Measurements from ENCODE around the gene KIRREL3.

The KIRREL3 gene

GRCh38 chr11:126528075-126528474, 472.5 kb downstream of the KIRREL3 start:
- FAIRE-seq (no peak), DNase-seq (ENCODE audit: insufficient read length, low spot score) (no peak)
- no peak for TF ChIP-seq POLR2A (IDR thresholded peaks at IDR 0.05; ENCODE audit: low read depth, low read length)

DNA sequence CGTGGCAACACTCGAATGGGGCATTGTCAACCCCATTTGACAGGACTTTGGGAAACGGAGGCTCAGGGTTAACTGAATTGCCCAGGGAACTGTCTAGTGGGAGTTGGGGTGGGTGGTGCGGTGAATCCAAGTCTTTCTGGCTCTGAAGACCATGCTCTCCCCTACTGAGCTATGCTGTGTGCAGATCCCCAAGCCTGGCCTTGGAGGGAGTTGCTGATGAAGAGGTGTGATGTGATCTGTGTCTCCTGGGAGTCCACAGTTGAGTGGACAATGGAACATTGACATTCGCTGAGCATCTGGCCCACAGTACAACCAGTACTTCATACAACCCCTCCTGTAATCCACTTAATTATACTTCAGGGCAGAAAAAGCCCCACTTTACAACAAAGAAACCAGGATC, 472.9 kb downstream of the KIRREL3 start:
- no peak for TF ChIP-seq POLR2A (IDR thresholded peaks at IDR 0.05; ENCODE audit: low read depth, low read length)
- no peak for DNase-seq (ENCODE audit: insufficient read length, low spot score)
- FAIRE-seq: no peak

- no peak for DNase-seq (ENCODE audit: insufficient read length, low spot score)
- no peak for TF ChIP-seq POLR2A (IDR thresholded peaks at IDR 0.05; ENCODE audit: low read depth, low read length)
- FAIRE-seq: no peak
Measured at GRCh38 chr11:126526471-126526870, 474.1 kb downstream of the KIRREL3 start.

- no peak for TF ChIP-seq POLR2A (IDR thresholded peaks at IDR 0.05; ENCODE audit: low read depth, low read length)
- FAIRE-seq: no peak
Measured at GRCh38 chr11:126525702-126526101, 474.9 kb downstream of the KIRREL3 start.

GRCh38 chr11:126525216-126525615, 475.4 kb downstream of the KIRREL3 start:
- no peak for DNase-seq (ENCODE audit: insufficient read length, low spot score)
- FAIRE-seq: no peak
- no peak for TF ChIP-seq POLR2A (IDR thresholded peaks at IDR 0.05; ENCODE audit: low read depth, low read length)

More at GRCh38 chr11:126525702-126526101, 474.9 kb downstream of the KIRREL3 start:
- DNase-seq (ENCODE audit: insufficient read length, low spot score): no peak

GRCh38 chr11:126523441-126524205, 476.9 kb downstream of the KIRREL3 start:
- FAIRE-seq (no peak), DNase-seq (ENCODE audit: insufficient read length, low spot score) (no peak)
- no peak for TF ChIP-seq POLR2A (IDR thresholded peaks at IDR 0.05; ENCODE audit: low read depth, low read length)

DNA sequence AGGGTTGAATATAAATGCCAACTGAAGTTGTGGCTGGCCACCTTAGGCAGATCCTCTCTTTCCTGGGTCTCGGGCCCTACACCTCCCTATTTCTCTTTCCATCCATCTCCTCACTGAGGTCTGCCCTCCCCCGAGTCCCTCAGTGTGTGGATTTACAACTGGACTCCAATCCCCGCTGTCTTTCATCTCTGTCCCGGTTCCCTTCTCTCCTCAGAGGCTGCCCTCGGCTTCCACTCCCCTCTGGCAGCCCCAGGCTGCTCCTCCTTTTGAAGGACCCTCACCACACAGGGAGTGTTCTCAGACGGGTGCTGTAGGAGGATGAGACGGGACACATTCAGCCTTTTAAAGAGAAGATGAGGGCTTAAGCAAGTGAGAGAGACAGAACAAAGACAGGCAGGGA, 478.0 kb downstream of the KIRREL3 start:
- no peak for DNase-seq (ENCODE audit: insufficient read length, low spot score)
- TF ChIP-seq POLR2A (IDR thresholded peaks at IDR 0.05; ENCODE audit: low read depth, low read length): no peak
- FAIRE-seq: no peak

GRCh38 chr11:126522152-126522551, 478.4 kb downstream of the KIRREL3 start:
- DNase-seq (ENCODE audit: insufficient read length, low spot score): no peak
- no peak for FAIRE-seq
- TF ChIP-seq POLR2A (IDR thresholded peaks at IDR 0.05; ENCODE audit: low read depth, low read length): no peak

GRCh38 chr11:126521196-126521595, 479.4 kb downstream of the KIRREL3 start:
- no peak for FAIRE-seq
- no peak for DNase-seq (ENCODE audit: insufficient read length, low spot score)
- no peak for TF ChIP-seq POLR2A (IDR thresholded peaks at IDR 0.05; ENCODE audit: low read depth, low read length)

GRCh38 chr11:126519764-126520734, 480.5 kb downstream of the KIRREL3 start:
- DNase-seq (ENCODE audit: insufficient read length, low spot score) (no peak), FAIRE-seq (no peak)
- no peak for TF ChIP-seq POLR2A (IDR thresholded peaks at IDR 0.05; ENCODE audit: low read depth, low read length)

DNA sequence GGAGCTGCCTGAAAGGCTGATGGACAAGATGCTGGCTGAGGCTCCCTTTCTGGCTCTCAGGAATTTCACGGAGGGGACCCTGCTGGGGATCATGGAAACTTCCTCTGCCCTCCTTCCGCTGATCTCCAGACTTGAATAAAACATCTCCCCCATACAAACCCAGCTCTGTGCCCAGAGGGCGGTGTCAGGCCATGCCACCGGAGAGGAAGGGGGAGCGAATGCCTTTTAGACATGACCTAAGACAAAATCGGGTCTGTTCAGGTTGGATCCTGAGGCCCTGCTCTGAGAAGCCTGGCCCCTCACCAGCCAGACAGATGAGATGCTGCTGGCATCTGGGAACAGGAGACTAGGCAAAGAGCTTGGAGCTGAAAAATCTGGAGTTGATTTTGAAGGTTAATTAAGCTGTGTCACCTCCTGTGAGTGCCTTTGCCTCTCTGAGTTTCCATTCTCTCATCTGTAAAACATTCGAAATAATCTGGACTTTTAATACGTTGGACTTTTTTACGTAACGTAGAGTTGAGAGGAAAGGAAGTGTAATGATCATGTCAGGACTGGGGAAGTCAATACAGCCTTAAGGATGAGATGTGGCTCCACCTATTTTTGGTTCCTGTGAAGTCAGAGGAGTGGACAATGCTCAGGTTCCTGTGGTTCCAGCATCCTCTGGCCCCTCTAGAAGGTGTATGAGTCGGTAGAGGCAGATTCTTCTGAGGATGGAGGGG, 481.4 kb downstream of the KIRREL3 start:
- no peak for DNase-seq (ENCODE audit: insufficient read length, low spot score)
- no peak for FAIRE-seq
- no peak for TF ChIP-seq POLR2A (IDR thresholded peaks at IDR 0.05; ENCODE audit: low read depth, low read length)

DNA sequence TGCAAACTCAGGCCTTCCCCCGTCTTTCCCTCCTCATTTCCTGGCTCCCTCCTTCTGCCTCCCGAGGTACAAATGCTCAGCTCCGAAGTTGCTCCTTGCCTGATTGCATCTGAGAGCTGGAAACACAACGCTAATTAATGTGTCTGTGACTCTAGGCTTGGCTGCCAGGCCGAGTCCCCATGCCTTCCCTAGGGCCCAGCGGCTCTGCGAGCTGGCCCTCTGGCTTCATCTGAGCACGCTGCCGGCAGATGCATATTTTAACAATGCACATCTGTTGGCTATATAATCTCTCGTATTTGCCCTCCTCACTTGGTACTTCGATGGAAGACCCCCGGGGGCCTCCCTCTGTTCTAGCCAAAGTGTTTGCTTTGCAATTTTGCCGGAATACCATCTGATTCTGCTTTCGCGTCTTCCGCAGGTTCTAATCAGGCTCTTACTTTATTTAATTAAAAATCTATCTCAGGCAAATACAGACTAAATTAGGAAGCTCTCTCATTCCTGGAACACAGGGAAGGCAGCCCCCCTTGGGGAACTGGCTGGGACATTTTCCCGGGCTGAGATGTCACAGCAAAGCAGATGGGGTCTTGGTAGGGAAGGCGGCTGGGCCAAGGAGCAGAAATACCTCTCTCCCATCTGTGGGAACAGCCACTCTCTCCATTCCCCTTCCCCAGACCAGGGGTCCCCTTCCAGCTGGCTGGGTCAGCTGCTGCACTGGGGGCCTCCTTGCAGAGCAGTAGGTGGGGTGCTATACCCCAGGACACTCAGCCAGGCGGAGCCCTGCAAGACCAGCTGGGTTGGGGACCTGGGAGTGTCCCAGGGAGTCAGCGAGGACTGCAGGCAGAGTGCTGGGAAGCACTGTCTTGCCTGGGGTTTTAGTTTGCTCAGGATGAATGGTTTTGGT, 482.2 kb downstream of the KIRREL3 start:
- FAIRE-seq (no peak), DNase-seq (ENCODE audit: insufficient read length, low spot score) (no peak)
- TF ChIP-seq POLR2A (IDR thresholded peaks at IDR 0.05; ENCODE audit: low read depth, low read length): no peak

DNA sequence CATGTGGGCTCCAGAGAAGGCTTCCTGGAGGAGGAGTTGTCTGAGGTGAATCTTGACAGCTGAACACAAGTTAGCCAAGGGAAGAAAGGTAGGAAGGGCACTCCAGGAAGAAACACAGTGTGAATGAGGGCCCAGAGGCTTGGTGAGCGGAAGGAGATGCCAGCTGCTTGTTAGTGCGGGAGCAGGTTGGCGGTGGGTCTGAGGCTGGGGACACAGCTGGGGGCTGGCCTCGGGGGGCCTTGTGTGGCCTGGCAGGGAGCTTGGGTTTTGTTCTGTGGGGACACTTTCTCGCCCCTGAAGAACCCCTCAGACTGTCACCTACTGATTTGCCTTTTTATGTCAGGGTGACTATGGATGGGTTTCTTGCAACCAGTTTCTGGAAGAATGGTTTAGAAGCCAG, 485.1 kb downstream of the KIRREL3 start:
- no peak for FAIRE-seq
- DNase-seq (ENCODE audit: insufficient read length, low spot score): no peak
- no peak for TF ChIP-seq POLR2A (IDR thresholded peaks at IDR 0.05; ENCODE audit: low read depth, low read length)
